HCT116 (cell line): Measurements from ENCODE around the gene SRPX. TPM values are rescaled to one million over a fixed set of nuclear protein-coding genes. Genes with fewer than 3 reads are reported as not detected.

Source experiments
- ATAC-seq: fragments of 200-7000 bp; cut with Tn5 transposase; 2 replicates; pipeline ENCODE4 v1.9.1; 2020; ENCODE audit warnings: mild to moderate bottlenecking, moderate library complexity
- BruUV-seq: library from RNA; stranded (reverse); fragments of 400-500 nt; replicated peaks from 2 replicates; lab custom pipeline; 2021; lab: Mats Ljungman, UMichigan
- CTCF ChIA-PET: fragments of 300-600 bp; sonication (Branson Sonifier 250); formaldehyde crosslinking; loops from one replicate; lab custom pipeline; 2021; ENCODE audit warnings: antibody characterized with exemption; lab: Charles Lee
- POLR2A ChIA-PET: fragments of 300-600, 350-600 bp; sonication (Branson Sonifier 250); formaldehyde crosslinking; loops from one replicate; lab custom pipeline; 2021; ENCODE audit warnings: antibody characterized with exemption; lab: Charles Lee
- RAD21 ChIA-PET, 2 experiments: fragments of 300-600 bp; sonication (Branson Sonifier 250); formaldehyde crosslinking; loops; one replicate each; lab custom pipeline; 2023; ENCODE audit warnings: low total read pairs in 2 of 2; ENCODE audit not compliant: uncharacterized antibody in 2 of 2, unreplicated experiment in 2 of 2, low non-redundant PET in 1 of 2; lab: Charles Lee
- DNase-seq: peaks from one replicate; pipeline ENCODE4 v3.0.0-alpha.2; 2010; ENCODE audit warnings: low read depth, low spot score
- H2AFZ ChIP-seq: fragments of 200-600 bp; shearing (Covaris generic), sonication (generic); 2 replicates; pipeline ENCODE4 v1.6.1; 2017; ENCODE audit warnings: low read depth, mixed run types, mixed read lengths, antibody characterized with exemption, low read length; ENCODE audit not compliant: poor library complexity, severe bottlenecking
- H3K27ac ChIP-seq: 2 replicates; pipeline ENCODE4 v1.5.1; 2012; ENCODE audit warnings: low read depth, low read length
- H3K27me3 ChIP-seq: fragments of 200-600 bp; sonication (generic); 2 replicates; pipeline ENCODE4 v1.6.1; 2016; ENCODE audit warnings: mixed run types, low read length, mixed read lengths; ENCODE audit not compliant: insufficient read depth
- H3K36me3 ChIP-seq, 2 experiments: fragments of 200-500 bp in 1 of 2; fragments of 200-600 bp in 1 of 2; sonication (Bioruptor generic) in 1 of 2; sonication (generic) in 1 of 2; 2 replicates each; pipeline versions ENCODE4 v1.5.1 to v1.6.1; 2014 to 2016; ENCODE audit warnings: low read length in 2 of 2, inconsistent platforms in 1 of 2, mixed read lengths in 1 of 2, mixed run types in 1 of 2; ENCODE audit not compliant: insufficient read depth in 2 of 2, control insufficient read depth in 1 of 2
- H3K4me1 ChIP-seq, 2 experiments: fragments of 200-600 bp in 1 of 2; sonication (generic) in 1 of 2; 2 replicates each; pipeline versions ENCODE4 v1.5.1 to v1.6.1; 2012 to 2017; ENCODE audit warnings: low read length in 2 of 2, inconsistent platforms in 1 of 2, mild to moderate bottlenecking in 1 of 2, mixed read lengths in 1 of 2, mixed run types in 1 of 2, moderate library complexity in 1 of 2; ENCODE audit not compliant: insufficient read depth in 2 of 2, control insufficient read depth in 1 of 2
- H3K4me2 ChIP-seq: fragments of 200-600 bp; sonication (generic); 2 replicates; pipeline ENCODE4 v1.6.1; 2017; ENCODE audit warnings: mixed run types, low read length, mixed read lengths
- H3K4me3 ChIP-seq, 2 experiments: fragments of 200-600 bp in 1 of 2; sonication (generic) in 1 of 2; replicated peaks in 1 of 2; 2 replicates each; pipeline ENCODE4 v1.5.1; 2011 to 2016; ENCODE audit warnings: low read length in 2 of 2, control low read depth in 1 of 2, low read depth in 1 of 2, mild to moderate bottlenecking in 1 of 2, mixed read lengths in 1 of 2, mixed run types in 1 of 2
- H3K79me2 ChIP-seq: fragments of 200-600 bp; sonication (generic); 2 replicates; pipeline ENCODE4 v1.6.1; 2017; ENCODE audit warnings: mild to moderate bottlenecking, mixed run types, low read length, moderate library complexity, mixed read lengths; ENCODE audit not compliant: insufficient read depth
- H3K9ac ChIP-seq: fragments of 200-600 bp; sonication (generic); 2 replicates; pipeline ENCODE4 v1.6.1; 2016; ENCODE audit warnings: low read length, mixed read lengths
- H3K9me2 ChIP-seq: fragments of 200-600 bp; sonication (generic), shearing (Covaris generic); 2 replicates; pipeline ENCODE4 v1.6.1; 2017; ENCODE audit warnings: mixed run types, mild to moderate bottlenecking, moderate library complexity; ENCODE audit not compliant: insufficient read depth
- H3K9me3 ChIP-seq, 2 experiments: fragments of 200-500 bp in 1 of 2; fragments of 200-600 bp in 1 of 2; sonication (Bioruptor generic) in 1 of 2; sonication (generic) in 1 of 2; 2 replicates each; pipeline ENCODE4 v1.6.1; 2014 to 2017; ENCODE audit warnings: low read length in 2 of 2, mixed read lengths in 2 of 2, inconsistent platforms in 1 of 2, low read depth in 1 of 2, mild to moderate bottlenecking in 1 of 2, mixed run types in 1 of 2, moderate library complexity in 1 of 2; ENCODE audit not compliant: control insufficient read depth in 1 of 2, insufficient read depth in 1 of 2
- H4K20me1 ChIP-seq: fragments of 200-600 bp; sonication (generic), shearing (Covaris generic); 2 replicates; pipeline ENCODE4 v1.6.1; 2017; ENCODE audit warnings: mixed run types, mild to moderate bottlenecking, moderate library complexity; ENCODE audit not compliant: insufficient read depth
- ATF3 ChIP-seq: IDR thresholded peaks from 2 replicates; pipeline ENCODE4 v1.6.1; 2012
- CEBPB ChIP-seq: IDR thresholded peaks from 2 replicates; pipeline ENCODE4 v1.6.1; 2012; ENCODE audit warnings: low read depth
- CTCF ChIP-seq, 3 experiments: fragments of 200-600 bp in 1 of 3; sonication (generic) in 1 of 3; IDR thresholded peaks in 2 of 3; conservative IDR thresholded peaks in 1 of 3; 2 replicates each; pipeline ENCODE4 v1.5.1; 2012 to 2017; ENCODE audit warnings: low read depth in 2 of 3, low read length in 2 of 3, antibody characterized with exemption in 1 of 3, borderline replicate concordance in 1 of 3, control low read depth in 1 of 3, mild to moderate bottlenecking in 1 of 3, mixed read lengths in 1 of 3, mixed run types in 1 of 3, moderate library complexity in 1 of 3; ENCODE audit not compliant: insufficient read depth in 1 of 3
- ELF1 ChIP-seq: IDR thresholded peaks from 2 replicates; pipeline ENCODE4 v1.6.1; 2012; ENCODE audit warnings: low read depth, borderline replicate concordance
- EZH2phosphoT487 ChIP-seq: fragments of 200-600 bp; IDR thresholded peaks from 2 replicates; pipeline ENCODE4 v1.6.1; 2018; ENCODE audit warnings: antibody characterized with exemption, borderline replicate concordance
- FOSL1 ChIP-seq: IDR thresholded peaks from 2 replicates; pipeline ENCODE4 v1.6.1; 2012; ENCODE audit warnings: low read depth
- POLR2A ChIP-seq: IDR thresholded peaks from 2 replicates; pipeline ENCODE4 v1.7.0; 2011; ENCODE audit warnings: borderline replicate concordance; ENCODE audit not compliant: insufficient read depth, insufficient read length; ENCODE audit errors: extremely low read depth
- POLR2AphosphoS5 ChIP-seq: IDR thresholded peaks from 2 replicates; pipeline ENCODE4 v1.6.1; 2011; ENCODE audit warnings: mild to moderate bottlenecking, low read depth, low read length, moderate library complexity
- RAD21 ChIP-seq: IDR thresholded peaks from 2 replicates; pipeline ENCODE4 v1.6.1; 2012; ENCODE audit warnings: low read depth, mild to moderate bottlenecking
- REST ChIP-seq: IDR thresholded peaks from 2 replicates; pipeline ENCODE4 v1.6.1; 2012; ENCODE audit warnings: low read depth
- SP1 ChIP-seq: IDR thresholded peaks from 2 replicates; pipeline ENCODE4 v1.6.1; 2012; ENCODE audit warnings: low read depth
- SRF ChIP-seq: IDR thresholded peaks from 2 replicates; pipeline ENCODE4 v1.6.1; 2012; ENCODE audit warnings: low read depth
- ZFX ChIP-seq: fragments of 450-650 bp; IDR thresholded peaks from 2 replicates; pipeline ENCODE4 v1.6.1; 2017
- ZNF274 ChIP-seq: fragments of 200-500 bp; sonication (Bioruptor generic); IDR thresholded peaks from 2 replicates; pipeline ENCODE4 v1.6.1; 2014; ENCODE audit warnings: mild to moderate bottlenecking, low read depth, low read length, inconsistent platforms
- intact Hi-C: fragments of 100-400 bp; cut with micrococcal nuclease; formaldehyde crosslinking; loops from 2 replicates; pipeline ENCODE4 v1.10.0; 2022
- total RNA-seq: library from RNA; stranded (reverse); gene quantifications from one replicate; pipeline ENCODE4 v1.2.1, GENCODE V29; 2021; ENCODE audit not compliant: unreplicated experiment

Gene SRPX
- total RNA-seq, 1 experiment from 2014 or later, result 18.2 TPM

GRCh38 chrX:38165023-38165422 lies 55.6 kb downstream of the SRPX start:
- no peak for TF ChIP-seq ZFX
- TF ChIP-seq ELF1, result no peak
- no peak for TF ChIP-seq ATF3
- no peak for TF ChIP-seq CTCF (IDR thresholded peaks at IDR 0.05 in 2 of 3, conservative IDR thresholded peaks at IDR 0.05 in 1 of 3; ENCODE audit: borderline replicate concordance in 1 of 3, insufficient read depth in 1 of 3, low read depth in 2 of 3, low read length in 2 of 3)
- TF ChIP-seq ZNF274, result no peak
- TF ChIP-seq EZH2phosphoT487, result no peak
- TF ChIP-seq SP1, result no peak
- no peak for TF ChIP-seq SRF
- no peak for TF ChIP-seq POLR2AphosphoS5
- TF ChIP-seq CEBPB, result no peak
- TF ChIP-seq REST, result no peak
- TF ChIP-seq POLR2A, result no peak
- TF ChIP-seq FOSL1, result no peak
- TF ChIP-seq RAD21, result no peak
- intact Hi-C loops, result no loop called here
- no peaks in the 10 kb centered on the region for H3K27me3 ChIP-seq
- no peak overlapping the region for H2AFZ ChIP-seq
- H3K4me3 ChIP-seq, result no peak overlapping the region
- ChIA-PET CTCF (no interaction called here), RAD21 (no interaction called here), POLR2A (no interaction called here)
- no peaks in the 10 kb centered on the region for H3K36me3 ChIP-seq
- no peaks in the 10 kb centered on the region for H3K9me2 ChIP-seq
- DNase-seq (no peak), ATAC-seq (no peak)
- no peaks in the 10 kb centered on the region for H4K20me1 ChIP-seq
- H3K9ac ChIP-seq, result no peak overlapping the region
- no TSS peak for BruUV-seq
- no peaks in the 10 kb centered on the region for H3K79me2 ChIP-seq
- H3K4me1 ChIP-seq, result no peaks in the 10 kb centered on the region
- no peak overlapping the region for H3K27ac ChIP-seq
- no peaks in the 10 kb centered on the region for H3K9me3 ChIP-seq
- no peak overlapping the region for H3K4me2 ChIP-seq
